Heart right ventricle (tissue), 16 donors: ENCODE data around the gene G6PD. TPM values are rescaled to one million over a fixed set of nuclear protein-coding genes. Genes with fewer than 3 reads are reported as not detected.
A peak's percentile ranks its signal among the peaks of the same experiment; 100 is the strongest.

Experiments used
- ATAC-seq, 8 donors: fragments of 200-7000 bp; cut with Tn5 transposase; one replicate each; pipeline ENCODE4 v1.9.1; 2020; ENCODE audit warnings: mild to moderate bottlenecking in 8 of 8, moderate library complexity in 8 of 8, moderate number of reproducible peaks in 1 of 8
- DNase-seq, 2 donors: peaks; one replicate each; pipeline ENCODE4 v3.0.0-alpha.2; 2020
- H3K27ac ChIP-seq, 10 donors: fragments of 200-600 bp; sonication (generic) in 2 of 10; one replicate each; pipeline versions ENCODE4 v1.5.0 to v1.8.0; 2020 to 2022; ENCODE audit warnings: mild to moderate bottlenecking in 3 of 10
- H3K27me3 ChIP-seq, 7 donors: fragments of 200-600 bp; one replicate each; pipeline ENCODE4 v1.8.0; 2021 to 2022; ENCODE audit warnings: mild to moderate bottlenecking in 2 of 7
- H3K36me3 ChIP-seq, 9 donors: fragments of 200-600 bp; sonication (generic) in 1 of 9; one replicate each; pipeline versions ENCODE4 v1.5.0 to v1.8.0; 2020 to 2022; ENCODE audit warnings: mild to moderate bottlenecking in 2 of 9
- H3K4me1 ChIP-seq, 9 donors: fragments of 200-600 bp; sonication (generic) in 1 of 9; one replicate each; pipeline versions ENCODE4 v1.5.0 to v1.8.0; 2020 to 2022; ENCODE audit warnings: mild to moderate bottlenecking in 4 of 9
- H3K4me3 ChIP-seq, 10 donors: fragments of 200-600 bp; sonication (generic) in 2 of 10; one replicate each; pipeline versions ENCODE4 v1.5.0 to v1.8.0; 2020 to 2022; ENCODE audit warnings: mild to moderate bottlenecking in 7 of 10, moderate library complexity in 2 of 10
- H3K9me3 ChIP-seq, 11 donors: fragments of 200-600 bp in 10 of 11; sonication (generic) in 2 of 11; one replicate each; pipeline versions ENCODE4 v1.5.0 to v1.8.0; 2013 to 2022; ENCODE audit warnings: mild to moderate bottlenecking in 2 of 11, control low read depth in 1 of 11, moderate library complexity in 1 of 11
- WGBS, 2 donors: extraction: QIAGEN DNeasy Blood & Tissue Kit; methylation state at CpG; one replicate each; pipeline ENCODE4 v1.1.7; 2013; ENCODE audit warnings: inconsistent platforms in 1 of 2; 5-methylcytosine and 5-hydroxymethylcytosine counted together
- intact Hi-C, 10 donors: fragments of 100-400 bp; cut with DNase I; formaldehyde crosslinking; loops; one replicate each; pipeline versions ENCODE4 v1.11.1 to v1.14.2; 2022
- polyA plus RNA-seq, 2 donors: library from polyadenylated mRNA; stranded (reverse); fragments of 200-250 nt; gene quantifications; one replicate each; pipeline ENCODE4 v1.2.3, GENCODE V29; 2013
- total RNA-seq, 10 donors: library from RNA; stranded (reverse); fragmentation: NEBNext Ultra II Directional in 3 of 10; extraction: Animal tissue kit (Norgen Biotek cat#: 25700) in 3 of 10; gene quantifications; one replicate each; pipeline versions ENCODE4 v1.2.1 to v1.2.4, GENCODE V29; 2021 to 2023
- TF ChIP-seq, protein P1 (sequence below), 9 donors: fragments of 200-600 bp; sonication (generic) in 2 of 9; IDR thresholded peaks; one replicate each; pipeline versions ENCODE4 v1.5.0 to v1.8.0; 2021 to 2022; ENCODE audit warnings: antibody characterized with exemption in 9 of 9, mild to moderate bottlenecking in 5 of 9, moderate library complexity in 1 of 9
- donor health status: Arrhythmogenic right ventricular cardiomyopathy.
- donor health status: ischemic (EF 13 %, LVEDD 7.1; RV severe dilation, severe dysfunction).
- donor health status: healthy with polysubstance abuse.
- donor health status: DM: no; HTN: yes; CAD: no.
- donor health status: DM: no; HTN: no; CAD: no.
- donor health status: ischemic (EF 25% LVEDD 6.9; RV normal size, moderate dysfunction).
- donor health status: ischemic (EF 25% LVEDD 5.7; RV mildly dilated, moderate dysfunction).
- donor health status: healthy.
- donor health status: DM: yes; HTN: yes; CAD: no.
- donor health status: Ischemic cardiomyopathy.
- donor health status: ischemic (EF 35%, LVEDD 5.7; RV mildly dilated, moderate dysfunction).
- donor health status: nonischemic (EF 11% LVEDD 7.7; RV severe dilation, severe dysfunction).
- donor health status: DM: yes; HTN: yes; CAD: no.
- donor health status: PGD.
- donor health status: ischemic (EF 29% LVEDD 5.4; RV normal size, mild dysfunction).
- donor health status: nonischemic (EF 23%, LVEDD 6.1; RV moderate dilation, normal function).

G6PD gene
- total and polyA plus RNA-seq, 12 donors, result 5.0 to 20.9 (median 9.7) TPM

DNA sequence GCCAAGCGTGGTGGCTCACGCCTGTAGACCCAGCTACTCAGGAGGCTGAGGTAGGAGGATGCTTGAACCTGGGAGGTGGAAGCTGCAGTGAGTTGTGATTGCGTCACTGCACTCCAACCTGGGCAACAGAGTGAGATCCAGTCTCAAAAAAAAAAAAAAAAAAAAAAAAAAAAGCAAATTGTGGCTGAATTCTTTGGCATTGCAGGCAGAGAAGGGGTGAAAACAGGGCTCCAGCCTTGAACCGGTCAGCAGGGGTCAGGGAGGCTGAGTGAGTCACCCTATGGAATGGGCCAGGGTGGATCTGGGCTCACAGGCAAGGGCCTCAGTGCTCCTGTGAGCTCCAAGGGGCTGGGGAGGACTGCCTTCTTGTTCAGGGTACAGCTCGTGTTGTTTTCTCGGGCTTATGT lies 17.4 kb downstream of the G6PD start:
- TF ChIP-seq, protein P1, sequence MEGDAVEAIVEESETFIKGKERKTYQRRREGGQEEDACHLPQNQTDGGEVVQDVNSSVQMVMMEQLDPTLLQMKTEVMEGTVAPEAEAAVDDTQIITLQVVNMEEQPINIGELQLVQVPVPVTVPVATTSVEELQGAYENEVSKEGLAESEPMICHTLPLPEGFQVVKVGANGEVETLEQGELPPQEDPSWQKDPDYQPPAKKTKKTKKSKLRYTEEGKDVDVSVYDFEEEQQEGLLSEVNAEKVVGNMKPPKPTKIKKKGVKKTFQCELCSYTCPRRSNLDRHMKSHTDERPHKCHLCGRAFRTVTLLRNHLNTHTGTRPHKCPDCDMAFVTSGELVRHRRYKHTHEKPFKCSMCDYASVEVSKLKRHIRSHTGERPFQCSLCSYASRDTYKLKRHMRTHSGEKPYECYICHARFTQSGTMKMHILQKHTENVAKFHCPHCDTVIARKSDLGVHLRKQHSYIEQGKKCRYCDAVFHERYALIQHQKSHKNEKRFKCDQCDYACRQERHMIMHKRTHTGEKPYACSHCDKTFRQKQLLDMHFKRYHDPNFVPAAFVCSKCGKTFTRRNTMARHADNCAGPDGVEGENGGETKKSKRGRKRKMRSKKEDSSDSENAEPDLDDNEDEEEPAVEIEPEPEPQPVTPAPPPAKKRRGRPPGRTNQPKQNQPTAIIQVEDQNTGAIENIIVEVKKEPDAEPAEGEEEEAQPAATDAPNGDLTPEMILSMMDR (IDR thresholded peaks at IDR 0.05), result no peak
- H3K27me3 ChIP-seq, result peaks cover 0 to 9% (median 0%) of the 10 kb centered on the region in 7 donors
- ATAC-seq, result peak in 1 of 8 donors; percentile 15
- 90% methylated on average over 6 of the region's 6 CpGs for WGBS, 2 donors
- no peak for DNase-seq
- peaks cover 0 to 25% (median 0%) of the 10 kb centered on the region in 9 donors for H3K36me3 ChIP-seq
- H3K4me3 ChIP-seq, result no peak overlapping the region
- H3K4me1 ChIP-seq, result peaks cover 0 to 12% (median 2%) of the 10 kb centered on the region in 9 donors
- H3K9me3 ChIP-seq, result no peaks in the 10 kb centered on the region
- no peak overlapping the region for H3K27ac ChIP-seq
- intact Hi-C loops, result no loop called here

DNA sequence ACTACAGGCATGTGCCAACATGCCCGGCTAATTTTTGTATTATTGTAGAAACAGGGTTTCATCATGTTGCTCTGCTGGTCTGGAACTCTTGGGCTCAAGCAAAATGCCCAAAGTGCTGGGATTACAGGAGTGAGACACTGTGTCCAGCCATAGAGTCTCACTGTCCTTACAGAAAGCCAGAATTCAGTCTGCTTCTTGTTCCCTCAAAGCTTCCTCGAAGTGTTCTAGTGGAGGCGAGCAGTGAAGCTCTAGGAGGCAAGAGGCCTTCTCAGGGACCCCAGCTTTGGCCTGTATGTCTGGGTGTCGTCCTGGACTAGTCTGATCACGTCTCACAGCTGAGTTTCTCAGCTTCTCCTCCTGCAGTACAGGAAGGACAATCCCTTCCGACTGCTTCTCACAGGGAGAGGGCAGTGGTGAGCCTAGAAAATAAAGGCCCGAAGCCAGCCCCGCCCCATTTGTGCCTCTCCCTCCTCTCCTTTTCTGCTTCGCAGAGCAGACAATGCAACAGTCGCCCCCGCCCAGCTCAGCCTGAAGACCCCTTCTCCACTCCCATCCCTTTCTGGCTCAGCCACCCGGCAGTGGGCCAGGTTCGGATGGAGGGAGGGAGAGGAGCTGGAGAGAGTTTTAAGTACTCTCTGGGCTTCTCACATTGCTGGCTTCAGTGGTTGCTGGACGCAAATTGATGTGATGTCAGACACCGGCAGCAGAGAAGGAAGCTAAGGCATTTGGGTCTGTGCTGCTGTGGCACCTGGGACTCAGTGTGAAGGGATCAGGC lies 19.6 kb downstream of the G6PD start:
- Histone ChIP-seq H3K27ac (peak overlapping the region; percentile 50 to 89 (median 77)), H3K9me3 (no peaks in the 10 kb centered on the region), H3K4me1 (peaks cover 0 to 10% (median 0%) of the 10 kb centered on the region in 9 donors), H3K4me3 (peak overlapping the region in 9 of 10 donors; percentile 8 to 47 (median 38)), H3K36me3 (peaks cover 0 to 4% (median 0%) of the 10 kb centered on the region in 9 donors), H3K27me3 (peaks cover 0 to 13% (median 0%) of the 10 kb centered on the region in 7 donors)
- WGBS, 2 donors, result 6% methylated on average over 11 to 15 of the region's 15 CpGs
- intact Hi-C loops, result no loop called here
- TF ChIP-seq, protein P1 (IDR thresholded peaks at IDR 0.05), result peak in 8 of 9 donors; percentile 17 to 66 (median 56)
- ATAC-seq (peak; percentile 73 to 95 (median 91)), DNase-seq (peak; percentile 68 to 82)

DNA sequence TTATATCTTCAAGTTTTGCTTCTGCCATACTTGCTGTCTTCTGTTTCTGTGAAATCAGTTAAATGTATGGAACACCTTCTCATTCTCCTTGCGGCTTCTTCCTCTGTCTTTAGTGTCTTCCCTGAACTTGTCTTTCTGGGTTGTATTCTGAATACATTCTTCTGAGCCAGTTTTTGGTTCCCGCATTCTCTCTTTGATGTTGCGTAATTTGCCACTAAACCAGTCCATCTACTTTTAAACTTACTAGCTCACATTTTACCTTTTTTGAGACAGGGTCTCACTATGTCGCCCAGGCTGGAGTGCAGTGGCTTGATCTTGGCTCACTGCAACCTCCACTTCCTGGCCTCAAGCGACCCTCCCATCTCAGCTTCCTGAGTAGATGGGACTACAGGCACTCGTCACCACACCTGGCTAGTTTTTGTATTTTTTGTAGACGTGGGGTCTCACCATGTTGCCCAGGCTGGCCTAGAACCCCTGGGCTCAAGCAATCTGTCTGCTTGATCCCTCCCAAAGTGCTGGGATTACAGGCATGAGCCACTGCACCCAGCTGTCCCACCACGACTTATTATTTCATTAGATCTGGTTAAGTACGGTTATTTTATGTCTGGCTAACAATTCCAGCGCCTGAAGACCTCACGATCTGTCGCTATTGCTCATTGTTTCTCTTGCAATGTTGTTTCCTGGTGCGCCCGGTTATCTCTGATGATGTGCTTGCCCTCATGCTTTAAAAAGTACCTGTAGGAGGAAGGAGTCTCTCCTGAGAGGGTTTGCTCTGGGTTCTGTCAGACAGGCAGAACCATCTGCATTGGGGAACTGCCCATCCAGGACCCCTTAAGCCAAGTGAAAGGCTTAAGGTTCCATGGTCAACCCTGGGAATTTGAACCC lies 20.8 kb downstream of the G6PD start:
- intact Hi-C loops, result no loop called here
- no peaks in the 10 kb centered on the region for H3K36me3 ChIP-seq
- DNase-seq (no peak), ATAC-seq (no peak)
- peaks cover 0 to 10% (median 0%) of the 10 kb centered on the region in 9 donors for H3K4me1 ChIP-seq
- peak overlapping the region in 1 of 10 donors; percentile 89 for H3K27ac ChIP-seq
- H3K27me3 ChIP-seq, result peaks cover 0 to 13% (median 0%) of the 10 kb centered on the region in 7 donors
- TF ChIP-seq, protein P1 (IDR thresholded peaks at IDR 0.05), result no peak
- WGBS, 2 donors, result 82 to 85% methylated on average over 14 of the region's 14 CpGs
- H3K4me3 ChIP-seq, result no peak overlapping the region
- no peaks in the 10 kb centered on the region for H3K9me3 ChIP-seq

DNA sequence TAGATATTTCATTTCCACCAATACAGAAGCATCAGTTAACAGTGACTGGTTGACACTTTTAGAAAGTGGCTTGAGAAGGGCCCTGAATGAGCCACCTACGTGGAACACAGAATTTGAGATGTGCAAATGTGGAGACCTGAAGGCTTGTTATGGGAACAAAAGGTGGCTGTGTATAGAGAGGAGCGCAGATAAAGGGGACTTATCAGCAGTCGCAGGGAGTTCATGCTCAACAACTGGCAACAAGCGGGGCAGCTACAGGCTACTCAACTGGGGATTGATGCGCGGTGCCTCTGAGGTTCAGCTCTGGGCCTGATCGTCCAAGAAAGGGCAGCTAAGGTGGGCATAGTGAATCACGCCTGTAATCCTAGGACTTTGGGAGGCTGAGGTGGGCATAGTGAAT lies 27.3 kb downstream of the G6PD start:
- Histone ChIP-seq H3K36me3 (no peaks in the 10 kb centered on the region), H3K4me3 (no peak overlapping the region), H3K27ac (no peak overlapping the region), H3K27me3 (peaks cover 0 to 9% (median 0%) of the 10 kb centered on the region in 7 donors), H3K9me3 (peaks cover 0 to 4% (median 0%) of the 10 kb centered on the region in 11 donors), H3K4me1 (peaks cover 0 to 25% (median 13%) of the 10 kb centered on the region in 9 donors)
- no peak for DNase-seq
- no peak for ATAC-seq
- intact Hi-C loops, result loop anchor here in 1 of 10 donors (10.0 kb wide), 2 partner anchors 65 to 125 kb away; partner anchors contain the start of genes PLXNA3 and RPL10
- 89 to 91% methylated on average over 8 of the region's 8 CpGs for WGBS, 2 donors
- TF ChIP-seq, protein P1 (IDR thresholded peaks at IDR 0.05), result no peak
